AG04449 (cell line): Measurements from ENCODE around the gene FAM131A.
A peak's percentile ranks its signal among the peaks of the same experiment; 100 is the strongest.

Source experiments
- CTCF ChIA-PET: fragments of 350-600 bp; formaldehyde crosslinking; extraction: SDS; loops from one replicate; lab custom pipeline; 2021; ENCODE audit warnings: antibody characterized with exemption; lab: Yijun Ruan, JAX
- POLR2A ChIA-PET: fragments of 400-600, 350-600 bp; formaldehyde crosslinking; extraction: SDS; loops from one replicate; lab custom pipeline; 2020; ENCODE audit warnings: antibody characterized with exemption, inconsistent platforms; lab: Yijun Ruan, JAX
- DNase-seq: peaks from one replicate; pipeline ENCODE4 v3.0.0-alpha.2; 2010; ENCODE audit warnings: low read depth, low spot score
- H3K4me3 ChIP-seq: 2 replicates; pipeline ENCODE4 v1.5.1; 2011; ENCODE audit warnings: low read depth, mild to moderate bottlenecking, control low read depth, low read length
- TF ChIP-seq, protein P1 (sequence below): IDR thresholded peaks from one replicate; pipeline ENCODE4 v1.5.1; 2011; ENCODE audit warnings: mild to moderate bottlenecking, moderate library complexity, low read length, control low read depth, inconsistent platforms; ENCODE audit not compliant: insufficient read depth; ENCODE audit errors: missing control alignments

The FAM131A gene

DNA sequence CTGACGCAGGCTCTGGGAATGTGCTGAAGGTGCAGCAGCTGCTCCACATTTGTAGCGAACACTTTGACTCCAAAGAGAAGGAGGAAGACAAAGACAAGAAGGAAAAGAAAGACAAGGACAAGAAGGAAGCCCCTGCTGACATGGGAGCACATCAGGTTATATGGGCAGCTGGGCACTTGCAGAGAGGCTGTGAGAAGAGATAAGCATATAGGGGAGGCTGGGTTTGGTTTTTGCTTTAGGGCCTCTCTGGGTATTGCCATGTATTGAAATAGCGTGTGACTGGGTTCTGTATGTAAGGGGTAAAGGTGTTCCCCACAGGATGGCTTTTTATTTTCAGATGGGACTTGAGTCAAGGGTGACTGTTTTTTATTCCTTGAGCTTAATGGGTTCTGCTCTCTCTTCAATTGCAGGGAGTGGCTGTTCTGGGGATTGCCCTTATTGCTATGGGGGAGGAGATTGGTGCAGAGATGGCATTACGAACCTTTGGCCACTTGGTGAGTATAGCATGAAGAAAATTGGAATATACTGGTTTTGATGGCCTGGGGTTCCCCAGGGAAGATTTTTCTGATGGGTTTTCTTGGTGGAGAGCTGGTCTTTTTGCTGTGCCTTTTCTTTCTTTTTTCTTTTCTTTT is 30.9 kb upstream of the FAM131A start:
- TF ChIP-seq, protein P1, sequence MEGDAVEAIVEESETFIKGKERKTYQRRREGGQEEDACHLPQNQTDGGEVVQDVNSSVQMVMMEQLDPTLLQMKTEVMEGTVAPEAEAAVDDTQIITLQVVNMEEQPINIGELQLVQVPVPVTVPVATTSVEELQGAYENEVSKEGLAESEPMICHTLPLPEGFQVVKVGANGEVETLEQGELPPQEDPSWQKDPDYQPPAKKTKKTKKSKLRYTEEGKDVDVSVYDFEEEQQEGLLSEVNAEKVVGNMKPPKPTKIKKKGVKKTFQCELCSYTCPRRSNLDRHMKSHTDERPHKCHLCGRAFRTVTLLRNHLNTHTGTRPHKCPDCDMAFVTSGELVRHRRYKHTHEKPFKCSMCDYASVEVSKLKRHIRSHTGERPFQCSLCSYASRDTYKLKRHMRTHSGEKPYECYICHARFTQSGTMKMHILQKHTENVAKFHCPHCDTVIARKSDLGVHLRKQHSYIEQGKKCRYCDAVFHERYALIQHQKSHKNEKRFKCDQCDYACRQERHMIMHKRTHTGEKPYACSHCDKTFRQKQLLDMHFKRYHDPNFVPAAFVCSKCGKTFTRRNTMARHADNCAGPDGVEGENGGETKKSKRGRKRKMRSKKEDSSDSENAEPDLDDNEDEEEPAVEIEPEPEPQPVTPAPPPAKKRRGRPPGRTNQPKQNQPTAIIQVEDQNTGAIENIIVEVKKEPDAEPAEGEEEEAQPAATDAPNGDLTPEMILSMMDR: no peak
- CTCF ChIA-PET: interaction anchor here (1.0 to 1.9 kb wide), 4 partner anchors 10 to 65 kb away, joined by 3 to 6 read pairs (median 5); no protein-coding TSS in a partner anchor
- no peak overlapping the region for H3K4me3 ChIP-seq
- POLR2A ChIA-PET: no interaction called here
- no peak for DNase-seq

DNA sequence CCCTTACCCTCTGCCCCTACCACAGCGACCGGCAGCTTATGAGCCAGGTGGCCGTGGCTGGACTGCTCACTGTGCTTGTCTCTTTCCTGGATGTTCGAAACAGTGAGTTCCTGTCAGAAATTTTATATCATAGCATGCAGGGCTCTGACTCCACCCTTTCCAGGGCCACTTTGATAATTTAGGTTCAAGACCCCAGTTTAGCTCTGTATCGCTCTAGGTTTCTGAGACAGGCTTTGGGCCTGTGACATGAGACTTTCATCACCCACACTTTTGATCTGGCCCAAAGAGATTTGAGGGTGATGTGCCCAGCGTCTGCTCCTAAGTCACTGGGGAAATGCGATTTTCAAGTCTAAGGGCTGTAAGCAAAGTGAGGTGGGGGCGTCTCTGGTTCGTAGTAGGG is 29.5 kb upstream of the FAM131A start:
- no peak overlapping the region for H3K4me3 ChIP-seq
- TF ChIP-seq, protein P1: no peak
- ChIA-PET CTCF (no interaction called here), POLR2A (no interaction called here)
- DNase-seq: no peak

DNA sequence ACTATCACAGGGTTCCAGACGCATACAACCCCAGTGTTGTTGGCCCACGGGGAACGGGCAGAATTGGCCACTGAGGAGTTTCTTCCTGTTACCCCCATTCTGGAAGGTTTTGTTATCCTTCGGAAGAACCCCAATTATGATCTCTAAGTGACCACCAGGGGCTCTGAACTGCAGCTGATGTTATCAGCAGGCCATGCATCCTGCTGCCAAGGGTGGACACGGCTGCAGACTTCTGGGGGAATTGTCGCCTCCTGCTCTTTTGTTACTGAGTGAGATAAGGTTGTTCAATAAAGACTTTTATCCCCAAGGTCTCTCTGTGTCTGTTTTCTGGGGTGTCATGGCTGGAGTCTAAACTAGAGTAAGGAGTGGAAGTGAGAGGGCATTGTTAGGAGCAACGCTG is 28.7 kb upstream of the FAM131A start:
- no peak for DNase-seq
- TF ChIP-seq, protein P1: no peak
- POLR2A ChIA-PET: interaction anchor here (0.6 to 1.0 kb wide), 2 partner anchors 11 to 18 kb away, joined by 3 read pairs; no protein-coding TSS in a partner anchor

DNA sequence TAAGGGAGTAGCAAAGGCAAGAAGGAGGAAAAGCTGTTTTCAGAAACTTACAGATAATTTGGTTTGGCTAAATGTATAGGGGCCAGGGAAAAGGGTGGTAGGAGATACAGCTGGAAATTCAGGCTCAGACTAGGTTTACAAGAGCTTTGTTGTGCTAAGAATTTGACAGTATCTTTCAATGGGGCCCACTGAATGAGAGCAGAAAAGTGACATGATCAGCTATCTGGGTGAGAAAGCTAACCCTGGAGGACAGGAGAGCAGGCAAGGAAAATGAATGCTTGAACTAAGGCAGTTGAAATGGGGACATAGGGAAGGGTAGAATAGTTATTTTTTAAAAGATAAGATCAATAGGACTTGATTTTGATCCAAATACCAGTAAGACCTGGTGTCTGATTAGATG is 25.8 kb upstream of the FAM131A start:
- TF ChIP-seq, protein P1: no peak
- ChIA-PET POLR2A (interaction anchor here (1.2 to 1.5 kb wide), 2 partner anchors 9 to 12 kb away, joined by 4 read pairs; no protein-coding TSS in a partner anchor), CTCF (interaction anchor here (1.2 to 1.3 kb wide), 3 partner anchors 9 to 233 kb away, joined by 3 to 5 read pairs (median 5); no protein-coding TSS in a partner anchor)
- H3K4me3 ChIP-seq: no peak overlapping the region
- DNase-seq: no peak

More for the DNA sequence above, 28.7 kb upstream of the FAM131A start:
- H3K4me3 ChIP-seq: no peak overlapping the region
- CTCF ChIA-PET: no interaction called here

DNA sequence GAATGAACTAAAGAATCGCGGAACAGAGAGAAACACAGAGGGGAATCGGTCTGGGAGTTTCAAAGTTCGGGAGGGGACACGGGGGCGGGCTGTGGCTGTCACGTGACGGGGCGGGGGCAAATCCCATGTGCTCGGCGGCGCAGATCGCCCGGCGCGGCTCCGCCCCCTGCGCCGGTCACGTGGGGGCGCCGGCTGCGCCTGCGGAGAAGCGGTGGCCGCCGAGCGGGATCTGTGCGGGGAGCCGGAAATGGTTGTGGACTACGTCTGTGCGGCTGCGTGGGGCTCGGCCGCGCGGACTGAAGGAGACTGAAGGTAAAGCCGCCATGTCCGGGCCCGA is 23.1 kb upstream of the FAM131A start, which contains the start of gene EIF4G1:
TSS of gene EIF4G1 (plus strand) at position 244 of the 337 bp plus-strand sequence. CDS start 1,191 bp downstream, outside the sequence.
- TF ChIP-seq, protein P1: no peak
- peak within 1 kb of the TSS; percentile 90 for H3K4me3 ChIP-seq
- DNase-seq: no peak
- POLR2A ChIA-PET: interaction anchor here (0.7 kb wide), 1 partner anchor 18 kb away, joined by 4 read pairs; no protein-coding TSS in a partner anchor
- CTCF ChIA-PET: no interaction called here
